NCI-H146 treated with DMSO at 0.1 percent for 48 hours (cell line): Measurements from ENCODE around the gene MLF2.
"Not testable (repeated sequence)": the region's sequence is repeated elsewhere in the genome, so short reads cannot be mapped to it uniquely, and the experiment has no call there.

ENCODE experiments used
- DNase-seq: peaks from one replicate; lab custom pipeline; 2025; ENCODE audit not compliant: unreplicated experiment; lab: John Stamatoyannopoulos, UW

Gene MLF2

GRCh38 chr12:6765634-6766581 is 13.0 kb upstream of the MLF2 start, which contains the start of gene PTMS:
Gene PTMS, plus strand, starts transcription at chr12:6766363. Its CDS starts 343 bp downstream, at chr12:6766706.
- DNase-seq = peak; percentile 97

- peak; percentile 94 for DNase-seq
These were observed 12.2 kb upstream of the MLF2 start for GRCh38 chr12:6765048-6765633.

DNA sequence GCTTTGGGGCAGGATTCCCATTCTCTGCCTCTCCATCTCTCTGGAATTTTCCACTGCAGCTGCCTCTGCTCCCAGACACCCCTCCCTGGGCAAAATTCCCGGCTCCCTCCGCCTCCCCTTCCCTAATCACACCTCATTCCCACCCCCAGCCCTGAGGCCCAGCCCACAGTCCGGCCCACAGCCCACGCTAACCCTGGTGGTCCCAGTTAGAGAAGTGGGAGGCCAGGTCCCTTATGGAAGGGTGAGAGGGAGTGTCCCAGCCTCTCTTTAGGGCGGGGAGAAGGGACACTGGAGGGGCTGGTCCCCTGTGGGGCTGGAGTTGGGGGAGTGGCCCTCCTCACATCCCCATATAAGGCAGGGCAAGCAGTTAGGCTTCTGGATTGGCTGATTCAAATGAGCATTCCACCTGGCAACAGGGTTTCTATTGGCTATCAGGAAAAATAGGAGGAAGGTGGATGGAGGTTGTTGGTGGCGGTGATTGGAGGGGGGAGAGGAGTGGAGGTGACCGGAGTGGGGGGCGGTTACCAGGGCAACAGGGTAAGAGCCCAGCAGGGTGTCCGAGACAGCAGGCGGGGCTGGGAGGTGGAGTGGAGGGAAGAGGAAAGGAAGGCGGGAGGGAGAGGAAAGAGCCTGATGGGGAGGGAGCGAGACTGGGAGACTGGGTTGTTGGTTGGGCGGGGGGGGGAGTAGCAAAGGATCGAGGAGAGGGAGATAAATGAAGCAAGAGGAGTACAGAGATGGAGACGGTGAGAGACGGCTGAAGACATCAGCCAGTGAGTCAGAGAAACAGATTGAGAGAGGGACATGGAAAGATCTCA is 11.3 kb upstream of the MLF2 start:
- peak; percentile 100 for DNase-seq

DNA sequence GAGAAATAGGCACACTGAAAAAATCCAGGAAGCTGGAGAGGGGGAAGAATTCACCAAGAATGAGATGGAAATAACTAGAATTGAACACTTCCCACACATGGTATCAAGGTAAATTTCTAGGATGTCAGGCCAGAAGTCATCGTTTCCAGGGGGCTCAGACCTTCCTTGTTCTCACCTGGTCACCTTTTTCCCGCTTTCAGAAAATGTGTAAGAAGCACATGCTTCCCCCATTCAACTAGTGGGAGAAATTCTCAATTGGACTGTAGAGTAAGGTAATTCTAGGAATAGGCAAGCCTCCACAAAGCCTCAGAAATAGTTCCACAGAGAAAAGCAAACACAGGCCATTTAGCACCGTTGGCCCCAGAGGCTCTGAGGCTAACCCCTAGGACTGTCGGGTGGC is 10.4 kb upstream of the MLF2 start:
- DNase-seq = no peak

DNA sequence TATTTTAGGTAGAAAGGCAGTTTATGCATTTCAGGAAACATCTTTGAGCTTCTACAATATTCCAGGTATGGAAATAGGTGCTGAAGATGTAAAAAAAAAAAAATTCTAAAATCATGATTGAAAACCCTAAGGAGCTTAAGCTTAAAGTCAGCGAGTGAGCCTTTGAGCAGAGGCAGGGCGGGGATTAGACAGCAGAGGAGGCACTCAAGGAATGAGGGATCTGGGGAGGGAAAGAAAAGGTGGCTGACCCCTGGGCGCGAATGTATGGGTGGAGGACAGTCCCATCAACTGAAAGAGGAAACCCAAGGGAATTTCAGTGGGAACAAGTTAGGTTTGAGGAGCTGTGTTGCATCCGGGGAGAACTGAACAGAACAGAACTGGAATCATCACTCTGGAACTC is 6.8 kb upstream of the MLF2 start:
- no peak for DNase-seq

GRCh38 chr12:6758506-6759095 is 5.7 kb upstream of the MLF2 start:
- DNase-seq = no peak

DNA sequence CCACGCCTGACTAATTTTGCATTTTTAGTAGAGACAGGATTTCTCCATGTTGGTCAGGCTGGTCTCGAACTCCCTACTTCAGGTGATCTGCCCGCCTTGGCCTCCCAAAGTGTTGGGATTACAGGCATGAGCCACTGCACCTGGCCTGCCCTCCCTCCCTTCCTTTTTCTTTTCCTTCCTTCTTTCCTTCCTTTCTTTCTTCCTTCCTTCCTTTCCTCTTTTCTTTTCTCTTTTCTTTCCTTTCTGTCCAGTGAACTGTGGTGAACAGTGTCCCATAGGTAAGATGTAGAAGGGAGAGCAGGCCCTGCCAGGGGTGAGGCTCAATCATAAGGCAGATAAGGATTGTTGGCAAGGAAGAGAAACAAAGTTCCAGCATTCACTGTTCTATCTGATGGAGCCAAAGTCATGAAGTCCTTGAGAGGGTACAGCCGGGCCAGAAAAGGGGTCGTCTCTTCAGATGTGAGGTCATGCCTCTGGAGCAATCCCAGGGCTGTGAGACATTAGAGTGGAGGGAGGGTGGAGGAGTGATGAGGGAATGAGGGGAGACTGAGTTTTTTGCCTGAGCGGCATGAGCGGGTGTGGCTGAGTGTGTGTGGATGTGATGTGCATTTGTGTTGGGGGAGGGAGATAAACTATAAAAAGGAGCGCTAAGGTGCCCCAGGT is 4.2 kb upstream of the MLF2 start:
- DNase-seq = no peak

GRCh38 chr12:6754411-6754810 is 1.5 kb upstream of the MLF2 start:
- DNase-seq = no peak

- DNase-seq = no peak
These were observed 923 bp upstream of the MLF2 start for GRCh38 chr12:6753772-6754356.

- peak; percentile 63 for DNase-seq
These were observed 597 bp downstream of the MLF2 start for GRCh38 chr12:6752167-6752920.

- DNase-seq = no peak
These were observed 1.2 kb downstream of the MLF2 start for GRCh38 chr12:6751767-6752166.

GRCh38 chr12:6750506-6750905 is 2.4 kb downstream of the MLF2 start:
- no peak for DNase-seq

DNA sequence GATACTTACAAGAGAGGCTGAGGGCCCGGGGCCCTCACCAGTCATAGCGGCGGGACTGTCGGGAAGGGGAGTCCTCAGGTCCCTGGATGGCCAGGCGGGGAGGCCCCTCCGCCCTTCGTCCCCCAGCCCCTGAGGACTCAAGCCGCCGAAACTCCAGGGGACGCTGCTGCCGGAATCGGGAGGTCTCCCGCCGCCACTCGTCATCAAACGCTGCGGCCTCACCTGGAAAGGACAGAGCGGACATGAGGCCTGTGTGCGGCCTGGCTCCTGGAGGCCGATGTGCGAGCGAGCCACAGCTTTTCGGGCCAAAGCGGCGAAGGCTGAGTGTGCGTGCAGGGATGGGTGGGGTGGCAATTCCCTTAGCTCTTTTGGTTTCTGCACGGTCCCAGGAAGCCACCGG is 4.2 kb downstream of the MLF2 start:
- DNase-seq = no peak

GRCh38 chr12:6747216-6747615 is 5.7 kb downstream of the MLF2 start:
- DNase-seq = no peak

DNA sequence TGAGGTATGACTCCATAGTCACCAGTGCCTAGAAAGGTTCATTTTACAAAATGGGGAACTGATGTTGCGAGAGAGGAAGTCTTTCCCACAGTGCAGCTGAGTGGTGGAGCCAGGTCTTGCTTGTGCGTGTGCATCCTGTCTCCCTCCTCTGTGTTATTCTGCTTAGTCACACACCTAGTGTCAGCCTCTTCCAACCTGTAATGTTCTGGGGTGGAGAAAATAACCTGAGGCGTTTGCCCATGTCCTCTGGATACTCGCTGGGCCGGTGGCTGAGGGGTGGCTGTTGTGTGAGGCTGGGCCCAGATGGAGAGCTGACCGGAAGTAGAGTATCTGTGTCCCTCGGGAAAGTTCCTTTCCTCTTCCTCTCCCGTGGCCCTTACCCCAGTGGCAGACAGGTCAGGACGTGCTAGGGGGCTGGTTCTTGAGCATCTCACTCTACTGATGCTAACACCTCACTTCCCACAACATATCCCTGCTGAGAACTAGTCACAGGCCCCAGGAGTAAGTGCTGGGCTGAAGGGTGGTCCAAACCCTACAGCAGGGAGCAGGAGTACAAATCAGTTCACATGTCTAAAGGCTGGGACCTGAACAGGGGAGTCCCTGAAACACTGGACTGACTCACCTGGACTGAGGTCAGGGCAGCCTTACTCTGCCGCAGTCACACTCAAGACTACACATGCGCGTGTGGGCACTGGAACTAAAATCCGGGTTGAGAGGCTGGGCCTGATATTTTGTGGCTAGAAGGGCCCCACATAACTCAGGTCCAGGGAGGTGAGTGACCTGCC is 7.0 kb downstream of the MLF2 start:
- no peak for DNase-seq

GRCh38 chr12:6743300-6743699 is 9.6 kb downstream of the MLF2 start:
- not testable (repeated sequence) for DNase-seq

DNA sequence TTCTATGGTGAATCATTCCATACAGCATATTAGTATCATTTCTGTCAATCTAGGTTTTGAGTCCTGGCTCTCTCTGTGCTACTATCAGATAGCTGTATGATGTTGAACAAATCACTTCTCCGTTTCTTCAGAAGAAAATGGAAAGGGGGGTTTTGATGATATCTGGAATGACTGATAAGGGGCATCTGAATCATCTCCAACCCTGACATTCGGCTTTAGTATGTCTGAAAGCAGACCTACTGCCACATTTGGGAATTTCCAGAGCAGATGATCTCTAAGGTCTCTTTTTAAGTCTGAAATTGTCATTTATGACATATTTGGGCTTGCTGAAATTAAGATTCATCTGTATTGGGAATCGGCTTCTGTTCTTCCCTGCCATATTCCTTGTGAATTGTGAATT is 10.1 kb downstream of the MLF2 start:
- no peak for DNase-seq

DNA sequence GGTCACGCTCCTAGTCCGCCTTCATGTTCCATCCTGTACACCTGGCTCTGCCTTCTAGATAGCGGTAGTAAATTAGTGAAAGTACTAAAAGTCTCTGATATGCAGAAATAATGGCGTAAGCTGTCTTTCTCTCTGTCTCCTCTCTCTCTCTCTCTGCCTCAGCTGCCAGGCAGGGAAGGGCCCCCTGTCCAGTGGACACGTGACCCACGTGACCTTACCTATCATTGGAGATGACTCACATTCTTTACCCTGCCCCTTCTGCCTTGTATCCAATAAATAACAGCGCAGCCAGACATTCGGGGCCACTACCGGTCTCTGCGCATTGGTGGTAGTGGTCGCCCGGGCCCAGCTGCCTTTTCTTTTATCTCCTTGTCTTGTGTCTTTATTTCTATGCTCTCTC is 10.9 kb downstream of the MLF2 start:
- DNase-seq = not testable (repeated sequence)

GRCh38 chr12:6736754-6737153 is 16.2 kb downstream of the MLF2 start:
- DNase-seq = no peak
